Measurements from ENCODE around the gene USP24.

- TF ChIP-seq RXRA (IDR thresholded peaks at IDR 0.05; ENCODE audit: borderline replicate concordance, low read depth) (no peak), CTCF (IDR thresholded peaks at IDR 0.05) (no peak)
Observed at GRCh38 chr1:55154616-55155015, 60.5 kb downstream of the USP24 start.
